Astrocyte (in vitro differentiated cells and primary cell): ENCODE data around the gene MBTPS2. TPM values are rescaled to one million over a fixed set of nuclear protein-coding genes. Genes with fewer than 3 reads are reported as not detected.

Experiments used
- DNase-seq: peaks from one replicate; pipeline ENCODE4 v3.0.0-alpha.2; 2010; ENCODE audit warnings: low read depth
- FAIRE-seq: peaks from 2 replicates; lab custom pipeline; 2011; peaks lifted over from hg19 to GRCh38; lab: Jason Lieb, UNC
- H2AFZ ChIP-seq: 2 replicates; pipeline ENCODE4 v1.6.0; 2012; ENCODE audit warnings: low read depth, low read length, inconsistent platforms
- H3K27ac ChIP-seq: 2 replicates; pipeline ENCODE4 v1.5.1; 2011; ENCODE audit warnings: low read depth, low read length, inconsistent platforms
- H3K27me3 ChIP-seq: 2 replicates; pipeline ENCODE4 v1.6.0; 2011; ENCODE audit warnings: low read length, inconsistent platforms; ENCODE audit not compliant: insufficient read depth
- H3K36me3 ChIP-seq: 2 replicates; pipeline ENCODE4 v1.5.1; 2011; ENCODE audit warnings: low read length, inconsistent platforms; ENCODE audit not compliant: insufficient read depth
- H3K4me1 ChIP-seq: 2 replicates; pipeline ENCODE4 v1.5.1; 2011; ENCODE audit warnings: low read length, inconsistent platforms; ENCODE audit not compliant: insufficient read depth
- H3K4me2 ChIP-seq: 2 replicates; pipeline ENCODE4 v1.6.0; 2012; ENCODE audit warnings: low read length, inconsistent platforms
- H3K4me3 ChIP-seq: 2 replicates; pipeline ENCODE4 v1.5.1; 2011; ENCODE audit warnings: low read depth, mild to moderate bottlenecking, low read length, inconsistent platforms; ENCODE audit not compliant: insufficient read depth
- H3K79me2 ChIP-seq: 2 replicates; pipeline ENCODE4 v1.6.0; 2012; ENCODE audit warnings: mild to moderate bottlenecking, low read length, inconsistent platforms; ENCODE audit not compliant: insufficient read depth
- H3K9ac ChIP-seq: 2 replicates; pipeline ENCODE4 v1.6.0; 2012; ENCODE audit warnings: mild to moderate bottlenecking, low read length, inconsistent platforms
- H3K9me3 ChIP-seq: 2 replicates; pipeline ENCODE4 v1.5.1; 2012; ENCODE audit warnings: low read depth, mild to moderate bottlenecking, low read length, inconsistent platforms; ENCODE audit not compliant: insufficient read depth
- H4K20me1 ChIP-seq: 2 replicates; pipeline ENCODE4 v1.6.0; 2012; ENCODE audit warnings: low read length, inconsistent platforms; ENCODE audit not compliant: insufficient read depth
- H3K27ac Mint-ChIP-seq: one replicate; pipeline ENCODE4 v1.8.0; 2021; ENCODE audit warnings: mild to moderate bottlenecking, mixed read lengths; ENCODE audit not compliant: unreplicated experiment
- H3K27me3 Mint-ChIP-seq: one replicate; pipeline ENCODE4 v1.8.0; 2021; ENCODE audit warnings: low read depth, mixed read lengths; ENCODE audit not compliant: unreplicated experiment
- H3K36me3 Mint-ChIP-seq: one replicate; pipeline ENCODE4 v1.8.0; 2021; ENCODE audit warnings: low read depth, mixed read lengths; ENCODE audit not compliant: unreplicated experiment
- H3K4me1 Mint-ChIP-seq: one replicate; pipeline ENCODE4 v1.8.0; 2021; ENCODE audit warnings: low read depth, mixed read lengths; ENCODE audit not compliant: unreplicated experiment
- H3K4me3 Mint-ChIP-seq: one replicate; pipeline ENCODE4 v1.8.0; 2021; ENCODE audit warnings: mild to moderate bottlenecking, moderate library complexity, mixed read lengths; ENCODE audit not compliant: unreplicated experiment
- H3K9me3 Mint-ChIP-seq: one replicate; pipeline ENCODE4 v1.8.0; 2021; ENCODE audit warnings: mild to moderate bottlenecking, mixed read lengths; ENCODE audit not compliant: unreplicated experiment
- EZH2 ChIP-seq: IDR thresholded peaks from 2 replicates; pipeline ENCODE4 v1.6.1; 2012; ENCODE audit warnings: mild to moderate bottlenecking, low read length, inconsistent platforms; ENCODE audit not compliant: insufficient read depth
- total RNA-seq: library from RNA; stranded (reverse); gene quantifications from 2 replicates; pipeline ENCODE4 v1.2.1, GENCODE V29; 2021
- TF ChIP-seq, protein P1 (sequence below): IDR thresholded peaks from 2 replicates; pipeline ENCODE4 v1.5.1; 2011; ENCODE audit warnings: low read depth, mild to moderate bottlenecking, inconsistent platforms, low read length, moderate library complexity; ENCODE audit not compliant: insufficient read depth

Gene MBTPS2
- total RNA-seq, 1 donor from 2014 or later, result 18.8 TPM

DNA sequence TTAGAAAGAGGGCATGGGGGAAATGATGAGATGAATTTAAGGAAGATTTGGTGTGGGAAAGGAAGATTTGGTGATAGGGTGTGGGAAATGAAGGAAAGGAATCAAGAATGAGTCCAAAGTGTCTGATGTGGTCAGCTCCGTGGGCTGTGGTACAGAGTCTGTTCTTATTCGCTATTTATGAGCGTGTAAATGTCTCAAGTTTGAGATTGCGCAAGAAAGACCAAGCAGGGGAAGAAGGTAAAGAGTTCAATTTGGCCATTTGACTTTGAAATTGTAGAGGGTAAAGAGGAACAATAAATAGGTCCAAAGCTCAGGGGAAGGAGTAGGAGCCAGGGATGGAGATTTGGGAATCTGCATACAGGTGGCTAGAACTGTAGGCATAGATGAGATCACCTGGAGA is 89.8 kb downstream of the MBTPS2 start:
- Histone ChIP-seq H4K20me1 (no peaks in the 10 kb centered on the region), H3K79me2 (no peaks in the 10 kb centered on the region), H3K4me2 (no peak overlapping the region), H3K36me3 (no peaks in the 10 kb centered on the region), H3K4me1 (peaks cover 8% of the 10 kb centered on the region), H3K27ac (no peak overlapping the region), H3K9me3 (no peaks in the 10 kb centered on the region), H3K9ac (no peak overlapping the region), H3K27me3 (no peaks in the 10 kb centered on the region), H3K4me3 (no peak overlapping the region), H2AFZ (no peak overlapping the region)
- Mint-ChIP-seq H3K9me3 (no peaks in the 10 kb centered on the region), H3K36me3 (no peaks in the 10 kb centered on the region), H3K4me3 (no peak overlapping the region), H3K4me1 (peaks cover 24% of the 10 kb centered on the region), H3K27ac (no peak overlapping the region), H3K27me3 (no peaks in the 10 kb centered on the region)
- no peak for DNase-seq
- FAIRE-seq, result no peak
- TF ChIP-seq EZH2, result no peak
- TF ChIP-seq, protein P1, sequence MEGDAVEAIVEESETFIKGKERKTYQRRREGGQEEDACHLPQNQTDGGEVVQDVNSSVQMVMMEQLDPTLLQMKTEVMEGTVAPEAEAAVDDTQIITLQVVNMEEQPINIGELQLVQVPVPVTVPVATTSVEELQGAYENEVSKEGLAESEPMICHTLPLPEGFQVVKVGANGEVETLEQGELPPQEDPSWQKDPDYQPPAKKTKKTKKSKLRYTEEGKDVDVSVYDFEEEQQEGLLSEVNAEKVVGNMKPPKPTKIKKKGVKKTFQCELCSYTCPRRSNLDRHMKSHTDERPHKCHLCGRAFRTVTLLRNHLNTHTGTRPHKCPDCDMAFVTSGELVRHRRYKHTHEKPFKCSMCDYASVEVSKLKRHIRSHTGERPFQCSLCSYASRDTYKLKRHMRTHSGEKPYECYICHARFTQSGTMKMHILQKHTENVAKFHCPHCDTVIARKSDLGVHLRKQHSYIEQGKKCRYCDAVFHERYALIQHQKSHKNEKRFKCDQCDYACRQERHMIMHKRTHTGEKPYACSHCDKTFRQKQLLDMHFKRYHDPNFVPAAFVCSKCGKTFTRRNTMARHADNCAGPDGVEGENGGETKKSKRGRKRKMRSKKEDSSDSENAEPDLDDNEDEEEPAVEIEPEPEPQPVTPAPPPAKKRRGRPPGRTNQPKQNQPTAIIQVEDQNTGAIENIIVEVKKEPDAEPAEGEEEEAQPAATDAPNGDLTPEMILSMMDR, result no peak

DNA sequence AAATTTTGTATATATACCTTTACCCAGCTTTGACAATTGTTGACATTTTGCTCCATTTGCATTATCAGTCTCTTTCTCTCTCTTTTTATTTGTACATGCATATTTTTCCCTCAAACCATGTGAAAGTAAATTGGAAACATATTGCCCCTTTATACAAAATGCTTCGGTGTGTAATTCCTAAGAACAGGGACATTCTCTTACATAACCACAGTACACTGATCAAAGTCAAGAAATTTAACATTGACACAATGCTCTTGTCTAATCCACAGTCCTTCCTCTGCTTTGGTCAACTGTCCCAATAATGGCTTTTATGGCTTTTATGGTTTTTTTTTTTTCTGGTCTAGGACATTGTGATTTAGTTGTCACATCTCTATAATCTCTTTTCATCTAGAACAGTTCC is 91.6 kb downstream of the MBTPS2 start:
- TF ChIP-seq EZH2, result no peak
- TF ChIP-seq, protein P1, result no peak
- DNase-seq (no peak), FAIRE-seq (peak; percentile 98)
- H3K36me3 Mint-ChIP-seq, result no peaks in the 10 kb centered on the region
- no peak overlapping the region for H3K4me3 ChIP-seq
- peaks cover 24% of the 10 kb centered on the region for H3K4me1 Mint-ChIP-seq
- no peaks in the 10 kb centered on the region for H3K36me3 ChIP-seq
- H3K9me3 ChIP-seq, result no peaks in the 10 kb centered on the region
- H3K4me1 ChIP-seq, result peaks cover 6% of the 10 kb centered on the region
- no peaks in the 10 kb centered on the region for H3K27me3 ChIP-seq
- no peaks in the 10 kb centered on the region for H3K79me2 ChIP-seq
- peak overlapping the region; percentile 16 for H3K4me3 Mint-ChIP-seq
- no peaks in the 10 kb centered on the region for H3K27me3 Mint-ChIP-seq
- H2AFZ ChIP-seq, result no peak overlapping the region
- no peaks in the 10 kb centered on the region for H3K9me3 Mint-ChIP-seq
- no peak overlapping the region for H3K27ac Mint-ChIP-seq
- H3K27ac ChIP-seq, result no peak overlapping the region
- no peak overlapping the region for H3K9ac ChIP-seq
- no peak overlapping the region for H3K4me2 ChIP-seq
- no peaks in the 10 kb centered on the region for H4K20me1 ChIP-seq

DNA sequence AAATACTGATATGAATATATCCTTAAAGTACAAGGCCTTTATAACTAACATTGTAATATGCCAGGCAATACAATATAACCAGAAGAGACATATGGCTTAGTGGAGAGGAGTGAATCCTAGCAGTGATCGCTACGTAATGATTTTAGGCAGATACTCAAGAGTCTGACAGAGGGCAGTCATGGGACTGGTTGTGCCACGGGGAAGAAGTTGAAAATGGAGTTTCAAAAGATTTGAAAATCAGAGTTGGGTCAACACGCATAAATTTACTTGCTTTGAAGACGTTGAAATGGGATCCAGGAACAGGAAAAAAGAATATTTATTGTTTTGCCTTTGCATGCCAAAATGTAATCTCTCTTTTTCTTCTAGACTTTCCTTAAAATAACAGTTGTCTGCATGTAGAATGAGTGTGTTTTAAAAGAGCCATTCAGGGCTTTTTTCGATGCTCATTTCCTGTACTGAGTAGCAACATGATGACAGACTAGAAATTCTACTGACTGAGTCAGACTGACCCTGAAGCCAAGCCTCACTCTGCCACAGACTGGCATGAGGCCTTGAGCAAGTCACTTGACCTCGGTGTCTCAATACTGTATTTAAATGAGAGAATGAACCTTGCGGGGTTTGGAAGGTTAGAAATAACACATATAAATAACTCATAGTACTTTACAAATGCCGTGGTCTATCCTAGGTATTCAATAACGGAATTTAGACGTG is 93.0 kb downstream of the MBTPS2 start:
- H3K36me3 ChIP-seq, result no peaks in the 10 kb centered on the region
- H4K20me1 ChIP-seq, result no peaks in the 10 kb centered on the region
- peak overlapping the region; percentile 65 for H3K9ac ChIP-seq
- TF ChIP-seq EZH2, result no peak
- TF ChIP-seq, protein P1, result no peak
- H3K9me3 ChIP-seq, result no peaks in the 10 kb centered on the region
- Mint-ChIP-seq H3K36me3 (no peaks in the 10 kb centered on the region), H3K27ac (peak overlapping the region; percentile 94), H3K4me1 (peaks cover 18% of the 10 kb centered on the region), H3K27me3 (no peaks in the 10 kb centered on the region), H3K4me3 (no peak overlapping the region), H3K9me3 (no peaks in the 10 kb centered on the region)
- no peak overlapping the region for H3K4me3 ChIP-seq
- H3K27ac ChIP-seq, result peak overlapping the region; percentile 84
- FAIRE-seq (peak; percentile 99), DNase-seq (peak; percentile 93)
- H3K4me1 ChIP-seq, result no peaks in the 10 kb centered on the region
- H2AFZ ChIP-seq, result peak overlapping the region; percentile 56
- no peaks in the 10 kb centered on the region for H3K79me2 ChIP-seq
- H3K27me3 ChIP-seq, result no peaks in the 10 kb centered on the region
- peak overlapping the region; percentile 61 for H3K4me2 ChIP-seq
